NCI-H2227 (cell line): ENCODE data around the gene MACROH2A1.

Experiments
- DNase-seq: peaks from one replicate; lab custom pipeline; 2025; ENCODE audit not compliant: unreplicated experiment; lab: John Stamatoyannopoulos, UW

The MACROH2A1 gene

DNA sequence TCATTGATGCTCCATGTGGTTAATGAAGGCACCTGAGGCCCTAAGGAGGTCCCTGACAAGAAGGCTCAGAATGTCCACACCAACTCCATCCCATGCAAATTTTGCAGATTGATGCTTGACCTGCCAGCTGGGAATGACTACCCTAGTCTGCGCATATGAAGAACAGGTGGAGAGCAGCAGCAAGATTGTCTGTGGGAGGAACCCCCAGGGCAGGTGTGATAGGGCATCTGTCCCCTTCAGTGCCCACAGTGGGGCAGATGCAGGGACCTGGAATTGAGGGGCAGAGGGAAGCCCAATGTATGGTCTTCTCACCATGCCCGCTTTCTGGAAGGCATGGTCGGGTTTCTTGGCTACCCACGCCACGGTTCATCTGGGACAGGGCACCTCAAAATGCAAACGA, 79.6 kb downstream of the MACROH2A1 start:
- DNase-seq = no peak

DNA sequence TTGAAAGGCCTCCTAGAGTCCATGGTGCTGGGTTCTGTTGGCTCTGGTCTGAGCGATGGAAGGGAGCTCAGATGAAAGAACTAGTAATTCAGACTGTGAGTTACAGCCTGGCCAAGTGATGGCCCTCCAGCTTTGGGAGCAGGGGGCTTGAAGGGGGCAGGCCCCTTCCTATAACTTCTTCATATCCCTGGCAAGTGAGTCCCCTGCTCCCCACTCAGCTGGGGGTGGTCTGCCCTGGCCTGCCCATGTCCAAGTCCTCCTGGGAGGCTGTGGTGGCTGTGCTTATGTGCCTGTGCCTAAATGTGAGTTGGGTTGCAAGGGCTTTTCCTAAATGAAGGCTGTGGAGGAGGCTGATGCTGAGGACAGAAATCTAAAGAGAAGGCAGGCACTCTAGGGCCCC, 80.1 kb downstream of the MACROH2A1 start:
- no peak for DNase-seq

DNA sequence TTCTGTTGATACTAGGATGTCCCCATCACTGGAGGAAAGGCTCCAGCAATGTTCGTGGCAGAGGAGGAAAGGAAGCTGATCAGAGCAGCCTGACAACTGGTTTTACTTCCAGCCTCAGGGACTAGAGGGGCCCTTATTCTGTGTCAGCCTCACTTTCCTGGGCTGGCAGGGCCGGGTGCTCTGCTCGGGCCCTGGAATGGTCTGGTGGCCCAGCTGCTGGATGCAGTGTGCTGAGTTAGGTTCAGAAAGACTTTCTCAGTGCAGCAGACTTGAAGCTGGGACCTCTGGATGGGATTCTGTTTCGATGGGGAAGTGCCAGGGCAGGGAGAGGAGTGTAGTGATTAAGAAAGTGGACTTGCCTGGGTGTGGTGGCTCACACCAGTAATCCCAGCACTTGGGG, 81.0 kb downstream of the MACROH2A1 start:
- DNase-seq = no peak

DNA sequence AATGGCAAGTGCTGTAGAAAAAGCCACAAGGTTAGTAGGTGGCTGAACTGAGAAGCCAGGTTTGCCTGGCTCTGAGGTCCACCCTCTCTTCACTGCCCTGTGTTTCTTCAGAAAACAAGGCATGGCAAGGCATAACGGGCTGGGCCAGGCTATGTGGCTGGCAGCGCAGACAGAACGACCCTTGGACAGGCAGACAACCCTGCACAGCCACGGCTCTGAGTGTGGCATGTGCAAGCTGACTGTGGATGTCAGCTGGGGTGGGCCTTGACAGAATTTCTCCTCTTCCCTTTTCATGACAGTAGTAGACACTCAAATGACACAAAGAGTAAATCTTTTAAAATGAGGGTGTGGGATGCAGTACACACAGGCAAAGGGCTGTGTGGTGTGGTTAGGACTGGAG, 81.7 kb downstream of the MACROH2A1 start:
- no peak for DNase-seq

DNA sequence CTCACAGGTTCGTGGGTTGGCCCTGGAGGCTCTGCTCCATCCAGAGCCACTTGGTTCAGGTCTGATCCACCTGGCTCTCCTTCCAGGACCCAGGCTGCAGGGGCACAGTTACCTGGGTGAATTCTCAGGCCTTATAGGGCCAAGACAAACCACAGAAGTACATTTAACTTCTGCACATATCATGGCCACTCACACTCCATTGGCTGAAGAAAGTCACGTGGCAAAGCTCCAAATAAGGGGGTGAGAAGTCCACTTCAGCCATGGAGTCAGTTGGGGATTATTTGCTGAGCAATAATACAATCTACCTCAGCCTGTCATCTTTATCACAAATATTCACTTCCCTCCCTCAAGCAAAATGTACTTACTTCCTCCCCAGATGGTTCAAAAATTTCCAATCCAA, 83.6 kb downstream of the MACROH2A1 start:
- DNase-seq = no peak

DNA sequence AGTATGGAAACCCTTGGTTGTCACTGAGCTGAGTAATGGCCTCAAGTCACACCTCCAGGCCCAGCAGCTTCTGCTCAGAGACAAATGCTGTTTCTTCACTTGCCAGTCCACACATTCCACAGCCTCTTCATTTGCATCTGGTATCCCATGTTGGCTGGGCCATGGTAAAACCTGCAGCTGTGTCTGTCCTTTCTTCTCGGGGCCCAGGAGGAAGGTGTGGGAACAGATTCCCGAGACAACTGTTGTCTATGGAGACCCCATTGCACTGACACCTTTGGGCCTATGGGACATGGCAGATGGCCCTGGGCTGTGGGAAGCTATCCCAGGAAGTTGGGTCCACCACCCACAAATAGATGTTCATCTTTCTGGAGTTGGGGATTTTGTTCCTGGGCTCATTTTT, 85.1 kb downstream of the MACROH2A1 start:
- DNase-seq = no peak

DNA sequence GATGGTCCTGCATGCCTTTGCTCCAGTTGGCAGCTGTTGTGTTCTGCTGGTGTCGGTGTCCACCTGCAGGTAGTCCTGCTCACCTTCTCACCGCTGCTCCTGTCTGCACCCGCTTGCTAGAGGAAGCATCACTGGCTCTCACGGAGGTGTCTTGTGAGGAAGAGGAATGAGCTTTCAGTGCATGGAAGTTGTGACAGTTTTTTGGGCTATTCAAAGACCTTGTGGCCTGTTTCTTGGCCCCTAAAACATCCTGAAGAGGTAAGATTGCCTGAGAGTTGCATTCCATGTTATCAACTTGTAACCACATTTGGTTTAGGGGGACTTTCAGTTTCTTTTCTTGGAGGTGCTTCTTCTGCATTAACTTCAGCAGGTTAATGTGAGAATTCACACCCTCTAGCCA, 85.6 kb downstream of the MACROH2A1 start:
- no peak for DNase-seq

DNA sequence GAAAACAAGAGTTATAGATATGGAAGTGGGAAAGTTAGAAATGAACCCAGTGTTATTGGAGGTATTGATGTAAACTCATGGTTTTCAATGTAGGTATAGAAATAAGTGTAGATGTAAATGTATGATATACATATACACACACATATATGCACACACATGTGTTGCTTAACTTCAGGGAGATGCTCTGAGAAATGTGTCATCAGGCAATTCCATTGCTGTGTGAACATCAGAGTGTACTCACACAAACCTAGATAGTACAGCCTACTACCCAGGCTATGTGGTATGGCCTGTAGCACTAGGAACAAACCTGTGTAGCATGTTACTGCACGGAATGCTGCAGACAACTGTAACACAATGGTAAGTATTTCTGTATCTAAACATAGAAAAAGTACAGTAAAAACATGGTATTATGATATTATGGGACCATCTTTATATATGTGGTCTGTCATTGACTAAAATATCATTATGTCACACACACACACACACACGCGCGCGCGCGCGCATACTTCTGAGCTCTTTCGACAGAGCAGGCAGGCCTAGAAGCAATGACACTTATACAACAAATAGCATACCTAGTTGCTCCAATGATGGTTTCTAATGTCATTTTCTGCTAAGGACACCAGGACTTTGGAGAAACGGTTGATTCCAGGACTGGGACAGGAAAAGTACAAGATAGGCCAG, 86.6 kb downstream of the MACROH2A1 start:
- no peak for DNase-seq

DNA sequence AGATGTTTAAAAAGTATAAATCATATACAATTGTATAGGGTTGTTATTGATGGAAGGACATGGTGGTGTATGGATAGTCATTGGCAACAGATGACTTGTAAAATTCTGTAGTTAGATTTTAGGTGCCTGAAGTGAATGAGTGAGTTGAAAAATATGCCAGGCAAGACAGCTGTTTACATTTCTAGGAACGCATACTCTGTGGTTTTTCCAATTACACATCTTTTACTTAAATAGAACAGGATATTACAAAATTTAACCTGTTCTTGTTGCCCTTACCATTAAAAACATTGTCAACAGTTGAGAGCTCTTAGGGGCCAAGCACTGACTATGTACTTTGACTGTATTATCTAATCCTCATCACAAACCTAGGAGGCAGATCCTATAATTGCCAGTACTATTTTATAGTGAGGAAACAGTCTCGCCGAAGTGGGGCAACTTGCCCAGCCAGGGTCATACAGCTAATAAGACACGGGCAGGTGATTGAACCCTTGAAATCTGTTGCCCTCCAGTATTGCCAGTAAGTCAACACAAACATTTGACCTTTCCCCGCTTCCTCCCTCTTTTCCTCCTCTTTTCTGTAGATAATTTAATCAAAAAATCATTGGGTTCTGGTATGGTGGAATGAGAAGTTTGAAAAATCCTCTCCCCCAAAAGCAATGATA, 88.6 kb downstream of the MACROH2A1 start:
- no peak for DNase-seq

DNA sequence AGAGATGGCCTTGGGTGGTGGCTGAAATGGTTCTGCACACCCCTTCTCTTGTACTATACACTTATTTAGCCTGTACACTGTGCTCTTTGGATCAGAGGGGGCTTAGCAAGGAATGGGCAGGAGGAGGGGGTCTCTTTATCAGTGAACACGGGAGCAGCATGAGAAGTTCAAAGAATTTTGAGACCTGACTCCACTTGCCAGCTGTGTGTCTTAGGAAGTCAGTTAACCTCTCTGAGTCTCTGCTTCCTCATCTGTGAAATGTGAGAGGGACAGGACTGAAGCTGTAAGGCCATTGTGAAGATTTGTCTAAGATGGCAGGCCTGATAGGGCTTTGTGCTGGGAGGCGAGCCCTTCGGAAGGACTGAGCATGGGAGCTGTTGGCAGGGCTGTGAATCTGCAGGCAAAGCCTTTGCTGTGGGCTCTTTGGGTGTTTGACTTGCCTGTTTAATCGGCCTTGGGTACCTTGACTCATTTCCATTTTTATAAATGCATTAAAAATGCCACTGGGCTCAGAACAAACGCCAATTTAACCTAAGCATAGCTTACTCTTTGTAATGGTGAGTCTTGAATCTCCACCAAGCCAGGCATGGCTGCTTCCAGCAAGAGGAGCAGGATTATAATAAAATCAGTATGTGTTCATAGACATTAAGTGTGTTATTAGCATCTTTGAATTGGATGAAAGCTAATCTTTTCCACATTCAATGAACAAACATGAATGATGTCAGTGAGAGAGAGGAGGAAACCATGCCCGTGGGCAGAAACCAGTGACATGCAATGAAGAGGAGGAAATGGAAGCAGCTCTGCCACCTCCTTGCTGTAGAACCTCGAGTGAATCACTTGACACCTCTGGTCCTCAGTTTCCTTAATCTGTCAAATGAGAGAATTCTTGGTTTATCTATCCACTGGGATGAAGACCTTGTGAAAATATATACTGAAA, 89.4 kb downstream of the MACROH2A1 start:
- DNase-seq = no peak

DNA sequence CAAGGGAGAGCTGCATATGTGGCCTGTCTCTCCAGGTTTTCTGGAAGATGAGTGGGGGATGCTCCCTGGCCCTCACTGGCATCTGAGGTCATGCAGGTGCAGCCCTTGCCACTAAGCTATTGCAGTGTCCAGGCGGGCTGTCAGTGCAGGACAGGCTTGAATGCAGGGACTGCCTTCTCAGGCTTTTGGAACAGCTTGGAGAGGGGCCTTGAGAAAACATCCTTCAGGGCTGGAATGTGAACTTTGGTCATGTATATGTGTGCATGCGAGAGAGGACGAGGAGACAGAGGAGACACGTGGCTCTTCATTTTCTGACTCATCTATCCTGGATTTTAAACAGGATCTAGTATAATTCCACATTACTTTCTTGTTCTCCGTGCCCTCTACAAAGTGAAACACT, 90.3 kb downstream of the MACROH2A1 start:
- DNase-seq = no peak

DNA sequence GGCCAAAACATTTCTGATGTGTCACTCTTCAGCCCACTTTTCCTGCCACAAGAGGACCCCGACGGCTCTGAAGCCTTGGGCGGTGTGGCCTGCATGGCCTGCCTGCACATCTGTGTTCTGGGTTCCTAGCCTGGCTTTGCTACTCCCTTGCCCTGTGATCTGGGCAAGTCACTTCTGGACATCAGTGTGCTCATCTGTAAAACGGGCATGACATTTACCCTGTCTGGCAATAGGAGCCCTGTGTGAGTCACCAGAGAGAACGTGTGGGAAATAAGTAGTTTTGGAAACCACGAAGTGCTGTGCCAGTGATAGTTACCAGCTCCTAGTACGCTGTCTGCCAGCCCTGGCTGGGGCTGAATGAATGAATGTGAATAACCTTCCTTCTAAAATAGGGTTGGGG, 90.8 kb downstream of the MACROH2A1 start:
- no peak for DNase-seq

DNA sequence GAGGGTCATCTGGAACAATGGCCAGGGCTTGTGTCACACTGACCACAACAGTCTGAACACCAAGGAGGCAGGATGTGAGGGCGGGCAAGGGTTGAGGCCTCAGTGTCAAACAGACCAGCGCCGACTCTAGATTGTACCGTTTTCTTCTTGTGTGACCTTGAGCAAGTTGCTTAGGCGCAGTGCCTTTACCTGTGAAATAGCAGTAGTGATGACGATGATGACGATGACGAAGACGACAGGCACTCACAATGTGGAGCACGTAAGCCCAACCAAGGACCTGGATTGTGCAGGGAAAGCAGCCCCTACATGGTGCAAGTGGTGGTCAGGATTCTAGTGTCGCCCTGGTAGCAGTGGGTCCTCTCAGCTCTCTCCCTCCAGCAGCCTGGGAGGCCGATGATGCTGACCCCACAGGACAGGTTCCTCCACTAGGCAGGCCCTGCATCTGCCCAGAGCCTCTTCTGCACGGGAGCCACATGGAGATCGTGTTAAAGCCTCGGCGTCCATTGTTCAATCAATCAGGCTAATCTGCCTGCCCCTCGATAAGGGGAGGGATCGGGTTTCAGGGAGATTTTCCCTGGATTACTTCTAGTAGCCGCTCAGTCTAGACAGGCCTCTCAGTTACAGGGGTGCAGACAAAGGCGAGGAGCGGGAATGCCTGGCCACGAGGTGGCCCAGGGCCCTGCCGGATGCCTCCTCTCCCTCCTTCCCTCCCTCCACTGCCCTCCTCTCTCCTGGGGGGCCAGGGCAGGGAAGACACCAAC, 91.7 kb downstream of the MACROH2A1 start:
- DNase-seq = no peak

DNA sequence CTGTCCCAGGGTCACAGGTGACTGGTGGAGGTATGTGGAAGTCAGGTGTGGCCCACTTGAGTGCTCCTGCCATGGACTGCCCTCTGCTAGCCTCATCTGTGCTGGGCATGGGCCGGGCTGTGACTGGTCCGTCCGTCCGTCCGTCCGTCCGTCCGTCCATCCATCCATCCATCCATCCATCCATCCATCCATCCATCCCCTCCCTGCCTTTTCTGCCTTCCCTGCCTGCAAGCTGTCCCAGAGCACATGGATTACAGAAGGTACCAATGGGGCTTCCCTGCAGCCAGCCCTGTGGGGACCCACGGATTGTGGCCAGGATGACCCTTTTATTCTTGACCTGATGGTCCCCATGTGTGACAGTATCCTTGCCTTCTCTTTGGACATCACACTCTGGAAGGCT, 92.5 kb downstream of the MACROH2A1 start:
- no peak for DNase-seq

DNA sequence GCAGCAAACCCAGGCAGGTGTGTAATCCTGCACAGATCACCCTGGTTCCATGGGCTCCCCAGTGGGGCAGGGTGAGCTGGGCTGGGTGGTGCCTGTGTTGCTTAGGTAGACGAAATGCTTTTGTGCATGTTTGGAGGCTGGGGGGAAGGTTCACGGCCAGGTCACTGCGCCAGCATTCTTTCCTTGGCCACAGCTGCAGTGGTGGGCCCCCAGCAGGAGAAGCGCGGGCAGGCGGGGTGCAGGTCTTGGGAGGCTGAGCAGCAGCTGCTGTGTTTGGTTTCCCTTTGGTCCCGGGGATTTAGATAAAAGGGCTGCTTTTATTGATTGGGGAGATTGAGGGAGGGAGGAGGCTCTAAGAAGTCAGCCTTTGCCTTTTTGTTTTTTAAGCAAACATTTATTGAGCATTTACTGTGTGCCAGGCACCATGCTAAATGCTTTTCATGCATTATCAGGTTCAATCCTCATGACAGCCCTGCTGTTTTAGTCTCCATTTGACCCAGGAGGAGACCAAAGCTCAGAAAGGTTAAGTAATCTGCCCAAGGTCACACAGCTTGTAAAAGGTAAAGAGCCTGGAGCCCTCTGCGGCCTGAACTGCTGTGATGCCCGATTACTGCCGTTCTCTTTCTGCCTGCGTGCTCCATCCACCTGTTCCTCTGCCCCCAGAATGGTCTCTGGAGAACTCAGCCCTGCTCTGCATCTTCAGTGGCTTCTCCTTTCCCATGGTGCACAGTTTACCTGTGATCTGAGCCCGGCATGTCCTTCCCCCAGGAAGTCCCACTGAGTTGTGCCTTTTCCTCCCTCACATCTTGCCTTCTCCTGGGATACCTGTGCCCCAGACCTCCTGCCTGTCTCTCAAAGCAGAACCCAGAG, 94.4 kb downstream of the MACROH2A1 start:
- DNase-seq = no peak

DNA sequence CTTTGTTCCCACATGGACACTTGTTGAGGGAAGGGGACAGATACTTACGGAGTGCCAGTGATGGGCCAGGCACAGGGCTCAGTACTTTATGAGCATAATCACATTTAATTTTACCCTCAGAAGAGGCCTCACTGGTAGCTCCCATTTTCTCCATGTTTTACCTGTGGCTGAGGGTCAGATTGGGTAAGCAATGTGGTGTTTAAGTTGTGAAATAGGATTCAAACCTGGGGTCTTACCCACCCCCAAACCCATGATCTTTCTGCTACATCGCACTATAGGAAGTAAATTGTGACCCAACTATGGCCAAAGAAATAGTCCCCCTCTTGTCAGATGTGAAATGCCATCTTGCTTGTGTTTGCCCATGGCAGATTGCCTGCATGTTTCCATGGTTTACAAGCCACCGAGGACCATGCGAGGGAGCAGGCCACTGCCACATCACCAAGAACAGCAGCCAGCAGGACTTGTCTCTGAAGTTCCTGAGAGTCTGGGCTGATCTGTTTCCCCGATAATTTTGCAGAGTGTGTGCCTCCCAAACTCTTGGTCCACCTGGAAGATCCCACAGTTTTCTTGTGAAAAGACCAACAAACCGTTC, 95.4 kb downstream of the MACROH2A1 start:
- DNase-seq = no peak

DNA sequence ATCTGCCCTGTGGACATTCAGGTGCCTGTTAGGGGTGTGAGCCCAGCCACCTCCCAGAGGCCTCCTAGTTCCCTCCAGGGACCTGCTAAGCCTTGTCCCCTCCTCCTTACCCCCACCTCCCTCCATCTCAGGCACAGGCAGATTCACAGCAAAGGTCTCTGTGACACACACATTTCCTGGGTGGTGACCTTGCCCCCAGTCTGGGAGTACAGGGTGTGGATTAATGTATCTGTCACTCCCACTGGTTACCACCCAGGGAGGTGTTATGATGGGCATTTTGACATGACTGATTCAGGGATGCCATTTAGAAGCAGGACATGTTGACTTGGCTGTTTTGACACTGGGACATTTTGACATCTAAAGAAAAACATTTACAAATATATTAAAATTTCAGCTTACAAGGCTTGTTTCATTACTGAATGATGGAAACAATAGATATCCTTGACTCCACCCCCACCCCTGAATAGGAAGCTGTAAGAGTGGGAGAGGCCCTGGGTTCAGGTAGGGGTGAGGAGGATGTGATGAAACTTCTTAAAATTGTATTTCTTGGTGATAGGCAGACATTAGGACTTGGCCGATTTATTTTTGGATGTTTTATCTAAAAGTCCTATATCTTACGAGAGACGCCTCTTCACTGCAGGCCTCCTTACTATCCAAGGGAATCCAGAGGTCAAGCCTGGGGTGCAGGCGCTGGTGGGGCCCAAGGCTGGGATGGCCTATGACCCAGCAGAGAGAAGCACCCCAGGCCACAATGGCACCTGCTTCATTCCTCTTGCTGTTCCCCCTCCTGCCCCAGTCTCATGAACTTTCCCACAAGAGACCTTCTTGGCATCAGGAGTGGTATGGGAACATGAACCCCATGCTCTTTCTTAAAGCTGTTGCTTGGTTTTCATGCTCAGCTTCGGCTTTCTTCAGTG, 101.9 kb downstream of the MACROH2A1 start:
- DNase-seq = no peak

DNA sequence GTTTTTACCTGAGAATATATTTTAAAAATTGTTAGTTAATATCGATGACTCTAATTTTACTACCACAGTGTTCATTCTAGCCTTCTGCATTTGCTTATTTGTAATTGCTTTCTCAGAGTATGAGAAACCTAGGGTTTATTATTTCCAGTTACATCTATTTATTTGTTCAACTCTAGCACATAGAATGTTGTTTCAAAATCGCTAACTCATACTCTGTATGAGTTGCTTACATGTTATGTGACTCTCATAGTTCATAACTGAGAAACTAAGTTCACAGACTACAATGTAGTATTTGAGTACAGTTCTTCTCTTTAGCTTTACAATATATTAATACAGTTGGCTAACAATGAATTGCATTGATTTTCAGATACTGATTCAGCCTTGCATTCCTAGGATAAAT, 103.2 kb downstream of the MACROH2A1 start:
- no peak for DNase-seq

DNA sequence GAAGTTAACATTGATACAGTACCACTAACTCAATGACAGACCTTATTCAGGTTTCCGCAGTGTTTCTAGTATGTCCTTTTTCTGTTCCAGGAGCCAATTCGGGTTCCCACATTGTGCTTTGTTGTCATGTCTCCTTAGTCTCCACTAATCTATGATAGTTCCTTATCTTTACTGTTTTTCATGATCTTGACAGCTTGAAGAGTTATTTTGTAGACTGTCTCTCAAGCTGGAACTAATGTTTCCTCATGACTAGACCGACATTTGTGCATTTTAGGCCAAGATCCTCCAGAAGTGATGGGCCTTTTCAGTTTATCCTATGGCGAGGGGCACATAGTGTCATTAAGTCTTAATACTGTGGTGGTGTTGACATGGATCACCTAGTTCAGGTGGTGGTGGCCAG, 104.2 kb downstream of the MACROH2A1 start:
- no peak for DNase-seq
